Neuronal stem cell (in vitro differentiated cells): ENCODE results near the gene SPPL2C. TPM values are rescaled to one million over a fixed set of nuclear protein-coding genes. Genes with fewer than 3 reads are reported as not detected.

ENCODE experiments used
- DNase-seq: peaks from one replicate; pipeline ENCODE4 v3.0.0-alpha.2; 2013; ENCODE audit warnings: low spot score
- H2AFZ ChIP-seq: one replicate; pipeline ENCODE4 v1.6.1; 2013; ENCODE audit warnings: mild to moderate bottlenecking, low read length, inconsistent platforms
- H2AK5ac ChIP-seq: 2 replicates; pipeline ENCODE4 v1.6.1; 2013; ENCODE audit warnings: low read depth, mild to moderate bottlenecking, inconsistent platforms, low read length, moderate library complexity, mixed read lengths
- H2BK120ac ChIP-seq: 2 replicates; pipeline ENCODE4 v1.6.1; 2013; ENCODE audit warnings: low read depth, mild to moderate bottlenecking, inconsistent platforms, low read length, moderate library complexity, mixed read lengths
- H2BK12ac ChIP-seq: one replicate; pipeline ENCODE4 v1.6.1; 2013; ENCODE audit warnings: low read length, inconsistent platforms
- H2BK15ac ChIP-seq: 2 replicates; pipeline ENCODE4 v1.6.1; 2013; ENCODE audit warnings: mild to moderate bottlenecking, low read length, inconsistent platforms, mixed read lengths
- H2BK5ac ChIP-seq: one replicate; pipeline ENCODE4 v1.6.1; 2013; ENCODE audit warnings: inconsistent platforms, mild to moderate bottlenecking, low read length, moderate library complexity
- H3K14ac ChIP-seq: one replicate; pipeline ENCODE4 v1.6.1; 2013; ENCODE audit warnings: low read length, inconsistent platforms
- H3K18ac ChIP-seq: 2 replicates; pipeline ENCODE4 v1.6.1; 2013; ENCODE audit warnings: low read length, inconsistent platforms
- H3K23ac ChIP-seq: 2 replicates; pipeline ENCODE4 v1.6.1; 2013; ENCODE audit warnings: low read depth, mild to moderate bottlenecking, mixed read lengths, low read length, inconsistent platforms; ENCODE audit not compliant: poor library complexity
- H3K27ac ChIP-seq: replicated peaks from 3 replicates; pipeline ENCODE4 v1.5.1; 2013; ENCODE audit warnings: low read length, inconsistent platforms
- H3K27me3 ChIP-seq, 3 experiments: 2 replicates each; pipeline ENCODE4 v1.6.1; 2013; ENCODE audit warnings: low read length in 3 of 3, mild to moderate bottlenecking in 2 of 3, inconsistent platforms in 1 of 3, low read depth in 1 of 3, mixed read lengths in 1 of 3, moderate library complexity in 1 of 3; ENCODE audit not compliant: control insufficient read depth in 3 of 3, insufficient read depth in 3 of 3
- H3K36me3 ChIP-seq, 2 donors: replicated peaks in 1 of 2; 2 replicates each; pipeline ENCODE4 v1.6.1; 2013; ENCODE audit warnings: low read length in 2 of 2; ENCODE audit not compliant: control insufficient read depth in 2 of 2, insufficient read depth in 2 of 2
- H3K4ac ChIP-seq: 2 replicates; pipeline ENCODE4 v1.6.1; 2013; ENCODE audit warnings: inconsistent platforms, mild to moderate bottlenecking, low read length, moderate library complexity
- H3K4me1 ChIP-seq, 2 donors: 1 replicate in 1 of 2; 2 replicates in 1 of 2; pipeline ENCODE4 v1.6.1; 2013; ENCODE audit warnings: low read length in 2 of 2, low read depth in 1 of 2; ENCODE audit not compliant: control insufficient read depth in 2 of 2, insufficient read depth in 1 of 2
- H3K4me2 ChIP-seq: one replicate; pipeline ENCODE4 v1.6.1; 2013; ENCODE audit warnings: mild to moderate bottlenecking, low read length, inconsistent platforms; ENCODE audit not compliant: insufficient read depth, poor library complexity, severe bottlenecking
- H3K4me3 ChIP-seq, 2 donors: 2 replicates each; pipeline ENCODE4 v1.5.1; 2013; ENCODE audit warnings: low read length in 2 of 2, mild to moderate bottlenecking in 2 of 2, inconsistent platforms in 1 of 2, moderate library complexity in 1 of 2
- H3K79me1 ChIP-seq: one replicate; pipeline ENCODE4 v1.6.1; 2013; ENCODE audit warnings: low read depth, mild to moderate bottlenecking, inconsistent platforms, low read length, moderate library complexity
- H3K9ac ChIP-seq: one replicate; pipeline ENCODE4 v1.6.1; 2013; ENCODE audit warnings: mild to moderate bottlenecking, low read depth, low read length, inconsistent platforms; ENCODE audit not compliant: poor library complexity
- H3K9me3 ChIP-seq, 2 donors: replicated peaks in 1 of 2; 2 replicates each; pipeline versions ENCODE3 to v1.6.1; 2013; ENCODE audit warnings: low read length in 2 of 2, mild to moderate bottlenecking in 2 of 2, inconsistent platforms in 1 of 2, low read depth in 1 of 2, mixed read lengths in 1 of 2, moderate library complexity in 1 of 2; ENCODE audit not compliant: control insufficient read depth in 2 of 2, insufficient read depth in 1 of 2
- H4K8ac ChIP-seq: one replicate; pipeline ENCODE4 v1.6.1; 2013; ENCODE audit warnings: low read depth, mild to moderate bottlenecking, inconsistent platforms, low read length, moderate library complexity
- H4K91ac ChIP-seq: one replicate; pipeline ENCODE4 v1.6.1; 2013; ENCODE audit warnings: low read length, low read depth, mild to moderate bottlenecking, inconsistent platforms; ENCODE audit not compliant: poor library complexity
- WGBS, 2 donors: extraction: QIAGEN DNeasy Blood & Tissue Kit; methylation state at CpG; one replicate each; pipeline ENCODE4 v1.1.7; 2013; ENCODE audit warnings: missing lambda C conversion rate in 2 of 2, mixed read lengths in 1 of 2; ENCODE audit not compliant: insufficient read length in 2 of 2, insufficient replicate concordance in 1 of 2; ENCODE audit errors: extremely low coverage in 2 of 2; 5-methylcytosine and 5-hydroxymethylcytosine counted together
- polyA plus RNA-seq, 2 experiments: library from polyadenylated mRNA; stranded (reverse); fragments of 200-250 nt; gene quantifications; one replicate each; pipeline ENCODE4 v1.2.3, GENCODE V29; 2013

Gene SPPL2C, protein sequence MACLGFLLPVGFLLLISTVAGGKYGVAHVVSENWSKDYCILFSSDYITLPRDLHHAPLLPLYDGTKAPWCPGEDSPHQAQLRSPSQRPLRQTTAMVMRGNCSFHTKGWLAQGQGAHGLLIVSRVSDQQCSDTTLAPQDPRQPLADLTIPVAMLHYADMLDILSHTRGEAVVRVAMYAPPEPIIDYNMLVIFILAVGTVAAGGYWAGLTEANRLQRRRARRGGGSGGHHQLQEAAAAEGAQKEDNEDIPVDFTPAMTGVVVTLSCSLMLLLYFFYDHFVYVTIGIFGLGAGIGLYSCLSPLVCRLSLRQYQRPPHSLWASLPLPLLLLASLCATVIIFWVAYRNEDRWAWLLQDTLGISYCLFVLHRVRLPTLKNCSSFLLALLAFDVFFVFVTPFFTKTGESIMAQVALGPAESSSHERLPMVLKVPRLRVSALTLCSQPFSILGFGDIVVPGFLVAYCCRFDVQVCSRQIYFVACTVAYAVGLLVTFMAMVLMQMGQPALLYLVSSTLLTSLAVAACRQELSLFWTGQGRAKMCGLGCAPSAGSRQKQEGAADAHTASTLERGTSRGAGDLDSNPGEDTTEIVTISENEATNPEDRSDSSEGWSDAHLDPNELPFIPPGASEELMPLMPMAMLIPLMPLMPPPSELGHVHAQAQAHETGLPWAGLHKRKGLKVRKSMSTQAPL
- polyA plus RNA-seq (2013, experiment 1 of 2), result not detected
- polyA plus RNA-seq (2013, experiment 2 of 2), result not detected

DNA sequence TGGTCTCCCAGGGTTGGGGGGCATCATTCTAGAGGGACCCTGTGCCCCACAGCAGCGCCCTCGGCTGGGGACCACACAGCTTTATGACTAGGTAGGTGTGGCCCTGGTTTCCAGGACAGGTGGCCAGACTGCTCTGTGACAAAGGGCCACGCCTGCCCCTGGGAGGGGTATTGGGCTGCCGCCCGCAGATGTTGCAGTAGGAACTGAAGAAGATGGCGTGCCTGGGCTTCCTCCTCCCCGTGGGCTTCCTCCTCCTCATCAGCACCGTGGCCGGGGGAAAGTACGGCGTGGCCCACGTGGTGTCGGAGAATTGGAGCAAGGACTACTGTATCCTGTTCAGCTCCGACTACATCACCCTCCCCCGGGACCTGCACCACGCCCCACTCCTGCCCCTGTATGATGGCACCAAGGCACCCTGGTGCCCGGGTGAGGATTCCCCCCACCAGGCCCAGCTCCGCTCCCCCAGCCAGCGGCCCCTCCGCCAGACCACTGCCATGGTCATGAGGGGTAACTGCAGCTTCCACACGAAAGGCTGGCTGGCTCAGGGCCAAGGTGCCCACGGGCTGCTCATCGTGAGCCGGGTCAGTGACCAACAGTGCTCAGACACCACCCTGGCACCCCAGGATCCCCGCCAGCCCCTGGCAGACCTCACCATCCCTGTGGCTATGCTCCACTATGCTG lies at the start of gene SPPL2C:
SPPL2C (plus strand) TSS at position 187 of the 681 bp plus-strand sequence; CDS start at position 213, 26 bp downstream.
- no peak within 1 kb of the TSS for H3K27ac ChIP-seq
- peak within 1 kb of the TSS; percentile 20 for H2BK120ac ChIP-seq
- H2BK5ac ChIP-seq, result no peak within 1 kb of the TSS
- H3K36me3 ChIP-seq, result no peaks in the 10 kb centered on the region
- H3K9ac ChIP-seq, result no peak within 1 kb of the TSS
- DNase-seq, result no peak
- H3K27me3 ChIP-seq, result peaks cover 0 to 7% (median 0%) of the 10 kb centered on the region in 3 experiments
- H2AK5ac ChIP-seq, result peak within 1 kb of the TSS; percentile 57
- no peak within 1 kb of the TSS for H4K91ac ChIP-seq
- H3K14ac ChIP-seq, result no peak within 1 kb of the TSS
- no peak within 1 kb of the TSS for H3K4me2 ChIP-seq
- no peaks in the 10 kb centered on the region for H3K79me1 ChIP-seq
- H3K23ac ChIP-seq, result peak within 1 kb of the TSS; percentile 13
- H2BK15ac ChIP-seq, result no peak within 1 kb of the TSS
- WGBS, 2 donors, result no CpG with 5 or more reads among the region's 25 CpGs
- H3K4me3 ChIP-seq, result no peak within 1 kb of the TSS
- peak within 1 kb of the TSS; percentile 68 for H3K18ac ChIP-seq
- H4K8ac ChIP-seq, result peak within 1 kb of the TSS; percentile 68
- no peak within 1 kb of the TSS for H2BK12ac ChIP-seq
- H2AFZ ChIP-seq, result no peak within 1 kb of the TSS
- peak within 1 kb of the TSS; percentile 47 for H3K4ac ChIP-seq
- no peaks in the 10 kb centered on the region for H3K4me1 ChIP-seq
- no peaks in the 10 kb centered on the region for H3K9me3 ChIP-seq

DNA sequence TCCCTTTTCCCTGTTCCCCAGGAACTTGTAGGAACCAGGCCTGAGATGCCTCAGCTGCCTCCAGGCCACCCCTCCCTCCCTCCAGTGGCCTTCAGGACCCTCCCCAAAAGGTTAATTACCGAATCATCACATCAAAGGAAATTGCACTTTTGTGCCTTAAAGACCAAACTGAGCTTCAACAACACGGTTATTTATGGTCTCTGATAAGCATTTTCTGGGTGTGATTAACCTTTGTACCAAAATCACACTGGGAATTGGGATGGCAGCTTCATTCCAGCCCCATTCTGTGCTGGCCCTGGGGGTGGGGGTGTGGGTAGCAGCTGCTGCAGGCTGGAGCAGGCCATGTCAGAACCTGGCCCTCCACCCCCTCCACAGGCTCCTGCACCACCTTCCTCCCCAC lies 43.9 kb upstream of the SPPL2C start:
- H3K79me1 ChIP-seq, result no peaks in the 10 kb centered on the region
- H3K4me1 ChIP-seq, result no peaks in the 10 kb centered on the region
- peak overlapping the region; percentile 28 for H3K18ac ChIP-seq
- no peaks in the 10 kb centered on the region for H3K9me3 ChIP-seq
- H3K4ac ChIP-seq, result no peak overlapping the region
- no peak overlapping the region for H2BK15ac ChIP-seq
- no peak overlapping the region for H4K8ac ChIP-seq
- no peak overlapping the region for H2BK120ac ChIP-seq
- peak overlapping the region; percentile 54 for H2AK5ac ChIP-seq
- no peak for DNase-seq
- H2AFZ ChIP-seq, result no peak overlapping the region
- peak overlapping the region; percentile 65 for H4K91ac ChIP-seq
- no peak overlapping the region for H3K4me3 ChIP-seq
- H3K23ac ChIP-seq, result no peak overlapping the region
- H3K4me2 ChIP-seq, result no peak overlapping the region
- WGBS, 2 donors, result no CpG with 5 or more reads among the region's 2 CpGs
- peaks cover 0 to 52% (median 0%) of the 10 kb centered on the region in 3 experiments for H3K27me3 ChIP-seq
- H3K9ac ChIP-seq, result no peak overlapping the region
- no peak overlapping the region for H3K14ac ChIP-seq
- H3K27ac ChIP-seq, result no peak overlapping the region
- H3K36me3 ChIP-seq, result no peaks in the 10 kb centered on the region
- H2BK5ac ChIP-seq, result no peak overlapping the region
- H2BK12ac ChIP-seq, result no peak overlapping the region

DNA sequence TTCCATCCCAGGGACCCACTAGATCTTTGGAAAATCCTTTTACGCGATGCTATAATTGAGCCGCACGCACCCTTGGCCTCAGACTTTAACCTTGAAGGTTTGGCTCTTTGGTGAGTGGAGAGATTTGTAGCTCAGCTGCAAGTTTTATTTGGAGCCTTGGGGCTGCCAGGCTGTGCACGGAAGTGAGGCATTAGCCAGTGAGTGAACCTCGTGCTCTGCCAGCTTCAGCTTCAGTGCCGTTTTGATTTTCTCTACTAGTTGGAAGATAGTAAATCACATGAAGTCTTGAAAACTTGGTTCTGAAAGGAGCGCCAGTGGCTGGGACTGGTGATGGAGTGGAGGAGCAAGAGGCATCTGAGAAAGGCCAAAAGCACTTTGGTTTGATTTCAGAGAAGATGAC lies 43.3 kb upstream of the SPPL2C start:
- Histone ChIP-seq H3K4me3 (no peak overlapping the region), H4K8ac (no peak overlapping the region), H3K18ac (no peak overlapping the region), H3K4me1 (no peaks in the 10 kb centered on the region), H2BK120ac (no peak overlapping the region), H3K27ac (no peak overlapping the region), H4K91ac (no peak overlapping the region), H3K4ac (no peak overlapping the region), H2BK5ac (no peak overlapping the region), H2BK15ac (no peak overlapping the region), H3K9ac (no peak overlapping the region), H3K79me1 (no peaks in the 10 kb centered on the region), H2AK5ac (no peak overlapping the region), H2BK12ac (no peak overlapping the region), H3K14ac (no peak overlapping the region), H3K27me3 (peaks cover 0 to 52% (median 0%) of the 10 kb centered on the region in 3 experiments), H3K23ac (no peak overlapping the region), H3K9me3 (no peaks in the 10 kb centered on the region), H2AFZ (no peak overlapping the region), H3K4me2 (no peak overlapping the region), H3K36me3 (no peaks in the 10 kb centered on the region)
- no CpG with 5 or more reads among the region's 8 CpGs for WGBS, 2 donors
- DNase-seq, result no peak
